Ishikawa (cell line): Measurements from ENCODE around the gene EHD4.

Experiments
- CEBPB ChIP-seq: IDR thresholded peaks from 2 replicates; pipeline ENCODE4 v1.6.1; 2012
- CREB1 ChIP-seq: IDR thresholded peaks from 2 replicates; pipeline ENCODE4 v1.6.1; 2012; ENCODE audit warnings: low read depth
- EGR1 ChIP-seq: IDR thresholded peaks from 2 replicates; pipeline ENCODE4 v1.6.1; 2012
- EP300 ChIP-seq: IDR thresholded peaks from 2 replicates; pipeline ENCODE4 v1.6.1; 2012; ENCODE audit warnings: borderline replicate concordance
- FOXM1 ChIP-seq: IDR thresholded peaks from 2 replicates; pipeline ENCODE4 v1.6.1; 2012; ENCODE audit warnings: low read depth, borderline replicate concordance
- REST ChIP-seq: IDR thresholded peaks from 2 replicates; pipeline ENCODE4 v1.6.1; 2012; ENCODE audit warnings: low read depth, mild to moderate bottlenecking
- TCF12 ChIP-seq: IDR thresholded peaks from 2 replicates; pipeline ENCODE4 v1.6.1; 2012; ENCODE audit warnings: low read depth
- TEAD4 ChIP-seq: IDR thresholded peaks from 2 replicates; pipeline ENCODE4 v1.6.1; 2012
- YY1 ChIP-seq: IDR thresholded peaks from 2 replicates; pipeline ENCODE4 v1.6.1; 2012; ENCODE audit warnings: low read depth
- TF ChIP-seq, protein P1 (sequence below): IDR thresholded peaks from 2 replicates; pipeline ENCODE4 v1.6.1; 2012
- TF ChIP-seq, protein P2 (sequence below): IDR thresholded peaks from 2 replicates; pipeline ENCODE4 v1.6.1; 2012

GRCh38 chr15:41939986-41940385 lies 32.4 kb downstream of the EHD4 start:
- TF ChIP-seq EP300, result no peak
- TF ChIP-seq REST, result no peak
- no peak for TF ChIP-seq EGR1
- TF ChIP-seq, protein P1, sequence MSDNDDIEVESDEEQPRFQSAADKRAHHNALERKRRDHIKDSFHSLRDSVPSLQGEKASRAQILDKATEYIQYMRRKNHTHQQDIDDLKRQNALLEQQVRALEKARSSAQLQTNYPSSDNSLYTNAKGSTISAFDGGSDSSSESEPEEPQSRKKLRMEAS, result no peak
- TF ChIP-seq TEAD4, result no peak
- no peak for TF ChIP-seq TCF12
- TF ChIP-seq YY1, result no peak
- TF ChIP-seq, protein P2, sequence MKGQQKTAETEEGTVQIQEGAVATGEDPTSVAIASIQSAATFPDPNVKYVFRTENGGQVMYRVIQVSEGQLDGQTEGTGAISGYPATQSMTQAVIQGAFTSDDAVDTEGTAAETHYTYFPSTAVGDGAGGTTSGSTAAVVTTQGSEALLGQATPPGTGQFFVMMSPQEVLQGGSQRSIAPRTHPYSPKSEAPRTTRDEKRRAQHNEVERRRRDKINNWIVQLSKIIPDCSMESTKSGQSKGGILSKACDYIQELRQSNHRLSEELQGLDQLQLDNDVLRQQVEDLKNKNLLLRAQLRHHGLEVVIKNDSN, result no peak
- TF ChIP-seq CREB1, result no peak
- no peak for TF ChIP-seq CEBPB
- no peak for TF ChIP-seq FOXM1
